NOMO-1 treated with dmso at 0.1 percent for 144 hours (cell line): ENCODE measurements around the gene LAMTOR3.
A peak's percentile ranks its signal among the peaks of the same experiment; 100 is the strongest.

ENCODE experiments used
- DNase-seq: peaks from one replicate; lab custom pipeline; 2025; ENCODE audit not compliant: unreplicated experiment; lab: John Stamatoyannopoulos, UW

Gene LAMTOR3

GRCh38 chr4:99894161-99894997 lies at the start of gene LAMTOR3:
TSS of gene LAMTOR3 (minus strand) at chr4:99894427. CDS start at chr4:99893963, 464 bp downstream.
- peak; percentile 95 for DNase-seq

GRCh38 chr4:99938243-99938753 lies 44.1 kb upstream of the LAMTOR3 start:
- DNase-seq = no peak

- no peak for DNase-seq
Measured at GRCh38 chr4:99934891-99935290, 40.7 kb upstream of the LAMTOR3 start.

GRCh38 chr4:99927566-99927965 lies 33.3 kb upstream of the LAMTOR3 start:
- DNase-seq = no peak

- DNase-seq = no peak
Measured at GRCh38 chr4:99921174-99921573, 26.9 kb upstream of the LAMTOR3 start.

GRCh38 chr4:99918656-99919055 lies 24.4 kb upstream of the LAMTOR3 start:
- no peak for DNase-seq

GRCh38 chr4:99917575-99917974 lies 23.3 kb upstream of the LAMTOR3 start:
- DNase-seq = no peak

GRCh38 chr4:99915449-99915848 lies 21.2 kb upstream of the LAMTOR3 start:
- DNase-seq = no peak

GRCh38 chr4:99894998-99895397 lies 771 bp upstream of the LAMTOR3 start:
- DNase-seq = no peak

GRCh38 chr4:99893839-99894160 lies 427 bp downstream of the LAMTOR3 start:
- no peak for DNase-seq

- DNase-seq = no peak
Measured at GRCh38 chr4:99893029-99893428, 1.2 kb downstream of the LAMTOR3 start.

- DNase-seq = no peak
Measured at GRCh38 chr4:99891351-99891750, 2.9 kb downstream of the LAMTOR3 start.

- DNase-seq = no peak
Measured at GRCh38 chr4:99887837-99888236, 6.4 kb downstream of the LAMTOR3 start.

- DNase-seq = no peak
Measured at GRCh38 chr4:99886146-99886545, 8.1 kb downstream of the LAMTOR3 start.

GRCh38 chr4:99885687-99886086 lies 8.5 kb downstream of the LAMTOR3 start:
- DNase-seq = no peak

- DNase-seq = no peak
Measured at GRCh38 chr4:99885063-99885664, 9.1 kb downstream of the LAMTOR3 start.

GRCh38 chr4:99879458-99879857 lies 14.8 kb downstream of the LAMTOR3 start:
- DNase-seq = no peak

GRCh38 chr4:99878604-99879003 lies 15.6 kb downstream of the LAMTOR3 start:
- DNase-seq = no peak

GRCh38 chr4:99876946-99877345 lies 17.3 kb downstream of the LAMTOR3 start:
- no peak for DNase-seq

- DNase-seq = no peak
Measured at GRCh38 chr4:99875071-99875470, 19.2 kb downstream of the LAMTOR3 start.

- DNase-seq = no peak
Measured at GRCh38 chr4:99872570-99872969, 21.7 kb downstream of the LAMTOR3 start.

GRCh38 chr4:99868126-99868596 lies 26.1 kb downstream of the LAMTOR3 start:
- no peak for DNase-seq
